Gastrocnemius medialis (tissue), 4 donors: Measurements from ENCODE around the gene BLOC1S5. TPM values are rescaled to one million over a fixed set of nuclear protein-coding genes. Genes with fewer than 3 reads are reported as not detected.
"Not testable (repeated sequence)": the region's sequence is repeated elsewhere in the genome, so short reads cannot be mapped to it uniquely, and the experiment has no call there.

ENCODE experiments used
- ATAC-seq, 2 donors: fragments of 150-250 bp; one replicate each; pipeline ENCODE4 v1.9.1; 2016
- DNase-seq, 2 donors: peaks; one replicate each; pipeline ENCODE4 v3.0.0-alpha.2; 2019
- H3K27ac ChIP-seq, 4 donors: fragments of 200-600 bp; sonication (generic); 1 replicate in 1 of 4; 2 replicates in 3 of 4; pipeline ENCODE4 v1.5.1; 2016 to 2018; ENCODE audit warnings: mild to moderate bottlenecking in 2 of 4, moderate library complexity in 1 of 4
- H3K27me3 ChIP-seq, 3 donors: fragments of 200-600 bp; sonication (generic) in 2 of 3; 1 replicate in 1 of 3; 2 replicates in 2 of 3; pipeline versions ENCODE4 v1.5.1 to v1.6.0; 2016 to 2019; ENCODE audit warnings: mild to moderate bottlenecking in 1 of 3, moderate library complexity in 1 of 3
- H3K36me3 ChIP-seq, 2 donors: fragments of 200-600 bp; sonication (generic) in 1 of 2; one replicate each; pipeline ENCODE4 v1.5.1; 2017 to 2018
- H3K4me1 ChIP-seq, 2 donors: fragments of 200-600 bp; sonication (generic) in 1 of 2; one replicate each; pipeline ENCODE4 v1.5.1; 2016 to 2017; ENCODE audit warnings: mild to moderate bottlenecking in 2 of 2
- H3K4me3 ChIP-seq, 4 donors: fragments of 200-600 bp; sonication (generic) in 3 of 4; 1 replicate in 1 of 4; 2 replicates in 3 of 4; pipeline ENCODE4 v1.5.1; 2016 to 2019; ENCODE audit warnings: mild to moderate bottlenecking in 2 of 4
- H3K9me3 ChIP-seq, 3 donors: fragments of 200-600 bp; sonication (generic) in 2 of 3; 1 replicate in 1 of 3; 2 replicates in 2 of 3; pipeline ENCODE4 v1.5.1; 2016 to 2019
- POLR2A ChIP-seq, 2 donors: fragments of 450-650 bp; IDR thresholded peaks; one replicate each; pipeline ENCODE4 v1.6.1; 2017; ENCODE audit warnings: antibody characterized with exemption in 2 of 2, mild to moderate bottlenecking in 2 of 2, moderate library complexity in 2 of 2
- in situ Hi-C, 4 donors: fragments of 200-750 bp; cut with MboI; loops; one replicate each; pipeline versions ENCODE4 v1.15.0 to v1.8.0; 2017; ENCODE audit warnings: low sequenced_read_pairs in 4 of 4
- intact Hi-C: fragments of 100-400 bp; cut with DNase I; formaldehyde crosslinking; loops from one replicate; pipeline ENCODE4 v1.15.1; 2023; ENCODE audit warnings: low total_unique reads
- total RNA-seq, 4 donors: library from RNA; depleted of rRNA; stranded (reverse); fragments of >200 nt; gene quantifications; one replicate each; pipeline versions ENCODE4 v1.1.0 to v1.2.3, GENCODE V29; 2016
- TF ChIP-seq, protein P1 (sequence below), 5 experiments: fragments of 450-650 bp in 3 of 5; fragments of 200-600 bp in 2 of 5; sonication (generic) in 2 of 5; IDR thresholded peaks in 4 of 5; conservative IDR thresholded peaks in 1 of 5; 1 replicate in 4 of 5; 2 replicates in 1 of 5; pipeline ENCODE4 v1.5.1; 2016 to 2019; ENCODE audit warnings: antibody characterized with exemption in 5 of 5, mild to moderate bottlenecking in 3 of 5, moderate library complexity in 3 of 5

Gene BLOC1S5
- total RNA-seq, 4 donors from 2014 or later = 5.4 to 13.6 (median 9.4) TPM

DNA sequence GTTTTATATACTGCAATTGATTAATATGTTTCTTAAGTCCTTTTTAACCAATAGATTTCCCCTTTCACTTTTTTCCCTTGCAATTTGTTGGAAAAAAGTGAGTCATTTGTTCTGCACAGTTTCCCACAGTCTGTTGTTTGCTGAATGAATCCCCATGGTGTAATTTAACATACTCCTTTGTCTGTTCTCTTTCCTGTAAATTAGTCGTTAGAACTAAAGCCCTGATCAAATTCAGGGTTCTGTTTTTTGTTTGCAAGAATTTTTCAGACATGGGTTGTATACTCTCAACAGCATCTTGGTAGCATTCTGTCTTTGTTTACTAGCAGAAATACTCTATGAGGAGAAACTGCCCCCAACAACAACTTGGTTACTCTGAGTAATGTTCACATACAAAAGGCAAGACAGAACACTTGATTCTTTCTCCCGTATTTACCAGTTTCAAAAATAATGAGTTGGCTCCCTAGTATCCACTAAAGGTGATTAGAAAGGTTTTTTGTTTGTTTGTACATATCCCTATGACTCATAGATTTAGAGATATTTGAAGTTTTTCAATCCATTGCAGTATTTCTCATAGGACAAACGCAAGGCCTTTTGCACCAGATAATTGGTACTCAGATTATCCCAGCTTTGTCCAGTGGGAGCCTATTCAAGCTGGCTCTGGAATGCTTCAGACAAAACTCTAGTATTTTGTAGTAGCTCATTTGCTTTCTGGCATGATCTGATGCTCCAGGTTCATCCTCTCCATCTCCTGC lies 16.5 kb downstream of the BLOC1S5 start:
- Histone ChIP-seq H3K4me1 (peaks cover 0 to 12% of the 10 kb centered on the region in 2 donors), H3K27ac (peak overlapping the region in 1 of 4 donors; percentile 6), H3K4me3 (no peak overlapping the region), H3K27me3 (no peaks in the 10 kb centered on the region), H3K9me3 (no peaks in the 10 kb centered on the region), H3K36me3 (no peaks in the 10 kb centered on the region)
- in situ Hi-C loops (no loop called here), intact Hi-C loops (no loop called here)
- DNase-seq (no peak), ATAC-seq (no peak)
- TF ChIP-seq, protein P1, sequence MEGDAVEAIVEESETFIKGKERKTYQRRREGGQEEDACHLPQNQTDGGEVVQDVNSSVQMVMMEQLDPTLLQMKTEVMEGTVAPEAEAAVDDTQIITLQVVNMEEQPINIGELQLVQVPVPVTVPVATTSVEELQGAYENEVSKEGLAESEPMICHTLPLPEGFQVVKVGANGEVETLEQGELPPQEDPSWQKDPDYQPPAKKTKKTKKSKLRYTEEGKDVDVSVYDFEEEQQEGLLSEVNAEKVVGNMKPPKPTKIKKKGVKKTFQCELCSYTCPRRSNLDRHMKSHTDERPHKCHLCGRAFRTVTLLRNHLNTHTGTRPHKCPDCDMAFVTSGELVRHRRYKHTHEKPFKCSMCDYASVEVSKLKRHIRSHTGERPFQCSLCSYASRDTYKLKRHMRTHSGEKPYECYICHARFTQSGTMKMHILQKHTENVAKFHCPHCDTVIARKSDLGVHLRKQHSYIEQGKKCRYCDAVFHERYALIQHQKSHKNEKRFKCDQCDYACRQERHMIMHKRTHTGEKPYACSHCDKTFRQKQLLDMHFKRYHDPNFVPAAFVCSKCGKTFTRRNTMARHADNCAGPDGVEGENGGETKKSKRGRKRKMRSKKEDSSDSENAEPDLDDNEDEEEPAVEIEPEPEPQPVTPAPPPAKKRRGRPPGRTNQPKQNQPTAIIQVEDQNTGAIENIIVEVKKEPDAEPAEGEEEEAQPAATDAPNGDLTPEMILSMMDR (IDR thresholded peaks at IDR 0.05 in 4 of 5, conservative IDR thresholded peaks at IDR 0.05 in 1 of 5) = no peak
- TF ChIP-seq POLR2A (IDR thresholded peaks at IDR 0.05) = no peak

DNA sequence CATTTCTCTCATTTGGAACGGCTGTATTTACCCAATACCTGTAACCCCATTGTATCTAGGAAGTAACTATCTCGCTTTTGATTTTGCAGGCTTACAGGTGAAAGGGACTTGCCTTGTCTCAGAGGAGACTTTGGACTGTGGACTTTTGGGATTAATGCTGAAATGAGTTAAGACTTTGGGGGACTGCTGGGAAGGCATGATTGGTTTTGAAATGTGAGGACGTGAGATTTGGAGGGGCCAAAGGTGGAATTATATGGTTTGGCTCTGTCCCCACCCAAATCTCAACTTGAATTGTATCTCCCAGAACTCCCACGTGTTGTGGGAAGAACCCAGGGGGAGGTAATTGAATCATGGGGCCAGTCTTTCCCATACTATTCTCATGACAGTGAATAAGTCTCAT lies 18.4 kb downstream of the BLOC1S5 start:
- H3K4me3 ChIP-seq, H3K36me3 ChIP-seq, H3K27ac ChIP-seq, H3K9me3 ChIP-seq, in situ Hi-C loops, intact Hi-C loops, ATAC-seq, H3K27me3 ChIP-seq, DNase-seq: not testable (repeated sequence)
- H3K4me1 ChIP-seq = peaks cover 0 to 12% of the 10 kb centered on the region in 2 donors

DNA sequence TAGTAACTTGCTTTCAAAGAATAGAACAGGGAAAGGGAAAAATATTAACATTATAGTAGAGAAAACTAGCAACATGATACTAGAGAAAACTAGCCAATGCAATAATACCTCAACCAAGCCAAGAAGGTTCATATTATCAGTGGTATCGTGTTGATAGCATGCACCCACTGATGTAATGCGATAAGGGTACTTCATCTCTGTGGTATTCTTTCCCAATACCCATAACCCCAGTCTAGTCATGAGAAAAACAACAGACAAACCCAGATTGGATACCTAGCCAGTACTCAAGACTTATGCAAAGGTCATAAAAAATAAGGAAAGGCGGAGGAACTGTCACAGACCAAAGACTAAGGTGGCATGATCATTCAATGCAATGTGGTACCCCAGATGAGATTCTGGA lies 21.0 kb downstream of the BLOC1S5 start:
- H3K9me3 ChIP-seq = no peaks in the 10 kb centered on the region
- no peak overlapping the region for H3K27ac ChIP-seq
- no peak for ATAC-seq
- intact Hi-C loops (no loop called here), in situ Hi-C loops (no loop called here)
- TF ChIP-seq, protein P1 (IDR thresholded peaks at IDR 0.05 in 4 of 5, conservative IDR thresholded peaks at IDR 0.05 in 1 of 5) = no peak
- TF ChIP-seq POLR2A (IDR thresholded peaks at IDR 0.05) = no peak
- DNase-seq = no peak
- H3K4me3 ChIP-seq = no peak overlapping the region
- no peaks in the 10 kb centered on the region for H3K27me3 ChIP-seq
- peaks cover 0 to 13% of the 10 kb centered on the region in 2 donors for H3K36me3 ChIP-seq
- peaks cover 0 to 12% of the 10 kb centered on the region in 2 donors for H3K4me1 ChIP-seq

DNA sequence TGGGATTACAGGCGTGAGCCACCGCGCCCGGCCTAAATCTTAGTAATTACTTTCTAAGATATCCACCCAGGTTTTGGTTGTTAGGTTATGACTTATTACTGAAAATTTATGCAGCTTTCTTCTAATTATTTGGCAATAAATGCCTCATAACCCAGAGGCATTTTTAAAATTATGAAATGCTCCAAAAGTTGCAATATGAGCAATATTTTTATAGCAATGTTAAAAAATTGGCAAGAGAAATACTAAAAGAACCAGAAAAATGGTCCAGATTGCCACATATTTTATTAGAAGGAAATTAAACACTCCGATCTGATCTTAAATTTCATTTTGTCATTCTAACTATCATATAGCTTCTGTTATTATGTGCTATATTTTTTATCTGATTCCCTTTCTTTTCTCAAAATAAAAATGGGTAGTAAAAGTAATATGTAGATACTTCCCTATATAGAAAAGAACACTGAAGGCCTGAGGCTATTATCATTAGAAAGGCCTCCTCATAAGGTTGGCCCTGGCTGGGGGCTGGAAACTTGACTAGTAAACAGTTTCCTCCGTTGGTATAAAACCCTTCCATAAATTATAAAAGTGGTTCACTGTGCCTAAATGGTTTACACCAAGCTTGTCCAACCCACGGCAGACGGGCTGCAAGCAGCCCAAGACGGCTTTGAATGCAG lies 22.1 kb downstream of the BLOC1S5 start:
- Histone ChIP-seq H3K4me1 (peaks cover 0 to 7% of the 10 kb centered on the region in 2 donors), H3K36me3 (peaks cover 0 to 13% of the 10 kb centered on the region in 2 donors), H3K9me3 (no peaks in the 10 kb centered on the region), H3K27me3 (no peaks in the 10 kb centered on the region), H3K4me3 (no peak overlapping the region), H3K27ac (no peak overlapping the region)
- intact Hi-C loops = no loop called here
- in situ Hi-C loops = no loop called here
- ATAC-seq (no peak), DNase-seq (no peak)
- TF ChIP-seq POLR2A (IDR thresholded peaks at IDR 0.05) = no peak
- TF ChIP-seq, protein P1 (IDR thresholded peaks at IDR 0.05 in 4 of 5, conservative IDR thresholded peaks at IDR 0.05 in 1 of 5) = no peak

DNA sequence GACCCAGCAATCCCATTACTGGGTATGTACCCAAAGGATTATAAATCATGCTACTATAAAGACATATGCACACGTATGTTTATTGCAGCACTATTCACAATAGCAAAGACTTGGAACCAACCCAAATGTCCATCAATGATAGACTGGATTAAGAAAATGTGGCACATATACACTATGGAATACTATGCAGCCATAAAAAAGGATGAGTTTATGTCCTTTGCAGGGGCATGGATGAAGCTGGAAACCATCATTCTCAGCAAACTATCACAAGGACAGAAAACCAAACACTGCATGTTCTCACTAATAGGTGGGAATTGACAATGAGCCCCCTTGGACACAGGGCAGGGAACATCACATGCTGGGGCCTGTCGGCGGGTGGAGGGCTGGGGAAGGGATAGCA lies 30.1 kb downstream of the BLOC1S5 start:
- H3K27me3 ChIP-seq, H3K4me3 ChIP-seq, H3K36me3 ChIP-seq, H3K9me3 ChIP-seq, intact Hi-C loops, ATAC-seq, H3K27ac ChIP-seq, DNase-seq, in situ Hi-C loops: not testable (repeated sequence)
- H3K4me1 ChIP-seq = peaks cover 5 to 14% of the 10 kb centered on the region in 2 donors
